Activated T-helper 2 cell treated with anti-CD3 and anti-CD28 coated beads, Interferon-gamma antibody, Interleukin-2, Interleukin-4, amounts not matched to agents 10 μg/mL and 5 μg/mL and 100 μg/mL, durations not matched to agents 14 hours and 24 hours and 36 hours (primary cell): Measurements from ENCODE around the gene CDYL. TPM values are rescaled to one million over a fixed set of nuclear protein-coding genes. Genes with fewer than 3 reads are reported as not detected.

ENCODE experiments used
- total RNA-seq: library from RNA; stranded (reverse); gene quantifications from 2 replicates; pipeline ENCODE4 v1.2.3, GENCODE V29; 2022

The CDYL gene
- total RNA-seq, 1 donor from 2014 or later, result 40.9 TPM

Other genes with a start within 250 kb of the CDYL start
- gene RPP40, start 227.6 kb downstream of the CDYL start, total RNA-seq, result 11.7 and 12.2 TPM in 2 replicates